T-helper 22 cell (primary cell): ENCODE measurements around the gene C2orf92.

Experiments
- DNase-seq: peaks from one replicate; pipeline ENCODE4 v3.0.0-alpha.2; 2020; ENCODE audit warnings: low read depth

Gene C2orf92

GRCh38 chr2:97714084-97714949 lies 44.8 kb downstream of the C2orf92 start:
- DNase-seq: no peak

DNA sequence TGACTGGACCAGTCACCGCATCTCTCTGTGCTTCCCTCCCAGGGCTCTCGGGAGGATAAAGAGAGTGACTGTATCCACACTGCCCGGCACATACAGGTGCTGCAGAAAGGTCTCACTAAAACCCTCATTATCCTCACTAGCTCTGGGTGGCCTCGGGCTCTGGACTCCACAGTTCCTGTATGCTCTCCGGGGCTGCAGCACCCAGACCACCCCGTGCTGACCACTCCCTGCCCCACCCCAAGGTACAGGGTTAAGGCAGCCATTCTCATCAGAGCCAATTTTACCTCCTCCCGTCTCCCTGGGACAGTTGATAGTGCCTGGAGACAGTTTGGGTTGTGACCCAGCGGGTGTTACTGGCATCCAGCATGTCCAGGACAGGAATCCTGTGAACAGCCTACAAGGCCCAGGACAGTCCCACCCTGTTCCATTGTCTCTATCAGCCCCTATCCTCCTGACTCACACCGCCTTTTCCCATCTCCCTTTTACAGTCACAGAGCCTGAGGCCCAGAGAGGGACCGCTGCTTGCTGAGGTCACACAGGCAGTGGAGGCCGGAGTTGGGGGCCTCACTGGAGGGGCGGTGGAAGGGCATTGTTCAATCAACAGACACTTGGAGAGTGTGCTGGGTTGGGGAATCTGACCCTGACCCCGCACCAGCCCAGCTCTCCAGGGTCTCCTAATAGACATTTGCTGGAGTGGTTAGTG lies 45.6 kb downstream of the C2orf92 start:
- no peak for DNase-seq

- DNase-seq: no peak
Measured at GRCh38 chr2:97715951-97716694, 46.6 kb downstream of the C2orf92 start.

GRCh38 chr2:97716695-97717612 lies 47.4 kb downstream of the C2orf92 start:
- DNase-seq: no peak

- no peak for DNase-seq
Measured at GRCh38 chr2:97717613-97717995, 48.1 kb downstream of the C2orf92 start.

- DNase-seq: peak; percentile 65
Measured at GRCh38 chr2:97718051-97718882, 48.8 kb downstream of the C2orf92 start.

DNA sequence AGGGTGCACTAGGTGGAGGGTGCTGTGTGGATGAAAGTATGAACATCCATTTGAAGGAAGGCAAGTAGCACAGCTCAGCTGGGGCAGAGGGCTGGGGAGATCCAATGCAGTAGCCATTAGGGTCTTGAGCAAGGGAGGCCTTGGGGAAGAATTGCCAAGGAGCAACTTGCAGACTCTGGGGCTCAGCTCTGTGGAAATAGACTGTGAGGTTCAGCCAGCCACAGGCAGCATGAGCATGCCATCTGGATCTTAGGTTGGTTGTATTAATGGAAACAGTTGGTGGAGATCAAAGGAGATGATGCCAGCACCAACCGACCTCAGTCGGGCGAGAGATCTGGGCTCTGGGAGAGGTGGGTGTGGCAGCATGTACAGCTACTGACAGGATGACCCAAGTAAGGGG lies 49.4 kb downstream of the C2orf92 start:
- DNase-seq: no peak

DNA sequence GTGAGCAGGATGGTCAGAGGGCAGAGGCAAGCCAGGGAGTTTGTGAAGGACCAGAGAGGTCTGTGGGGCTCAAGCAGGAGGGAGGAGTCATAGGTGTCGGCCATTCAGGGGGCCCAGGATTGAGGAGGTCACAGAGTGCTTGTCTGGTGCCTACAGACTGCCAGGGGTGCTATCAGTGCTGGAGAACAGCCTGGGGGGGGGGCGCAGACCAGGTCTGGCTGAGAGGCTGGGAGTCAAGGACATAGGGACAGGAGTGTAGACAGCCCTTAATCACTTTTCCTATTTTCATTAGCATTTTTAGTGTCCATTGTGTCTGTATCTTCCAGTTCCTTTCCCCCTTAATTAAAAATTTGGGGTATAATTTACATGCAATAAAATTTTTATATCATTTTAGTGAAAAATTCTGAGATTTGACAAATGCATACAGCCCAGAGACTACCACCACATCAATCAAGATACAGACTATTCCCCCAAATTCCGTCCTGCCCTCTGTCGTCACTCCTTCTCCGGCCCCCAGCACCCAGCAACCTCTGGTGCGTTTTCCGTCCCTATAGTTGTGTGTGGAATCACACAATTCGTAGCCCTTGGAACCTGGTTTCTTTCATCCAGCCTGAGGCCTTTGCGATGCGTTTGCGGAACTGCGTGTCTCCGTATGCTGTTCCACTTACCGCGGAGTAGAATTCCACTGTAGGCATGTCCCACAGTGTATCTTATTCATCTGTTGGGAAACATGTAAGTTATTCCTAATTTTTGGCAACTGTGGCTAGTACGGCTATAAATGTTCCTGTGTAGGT lies 50.0 kb downstream of the C2orf92 start:
- no peak for DNase-seq

- DNase-seq: no peak
Measured at GRCh38 chr2:97720746-97721145, 51.2 kb downstream of the C2orf92 start.

GRCh38 chr2:97722227-97722626 lies 52.7 kb downstream of the C2orf92 start:
- no peak for DNase-seq

DNA sequence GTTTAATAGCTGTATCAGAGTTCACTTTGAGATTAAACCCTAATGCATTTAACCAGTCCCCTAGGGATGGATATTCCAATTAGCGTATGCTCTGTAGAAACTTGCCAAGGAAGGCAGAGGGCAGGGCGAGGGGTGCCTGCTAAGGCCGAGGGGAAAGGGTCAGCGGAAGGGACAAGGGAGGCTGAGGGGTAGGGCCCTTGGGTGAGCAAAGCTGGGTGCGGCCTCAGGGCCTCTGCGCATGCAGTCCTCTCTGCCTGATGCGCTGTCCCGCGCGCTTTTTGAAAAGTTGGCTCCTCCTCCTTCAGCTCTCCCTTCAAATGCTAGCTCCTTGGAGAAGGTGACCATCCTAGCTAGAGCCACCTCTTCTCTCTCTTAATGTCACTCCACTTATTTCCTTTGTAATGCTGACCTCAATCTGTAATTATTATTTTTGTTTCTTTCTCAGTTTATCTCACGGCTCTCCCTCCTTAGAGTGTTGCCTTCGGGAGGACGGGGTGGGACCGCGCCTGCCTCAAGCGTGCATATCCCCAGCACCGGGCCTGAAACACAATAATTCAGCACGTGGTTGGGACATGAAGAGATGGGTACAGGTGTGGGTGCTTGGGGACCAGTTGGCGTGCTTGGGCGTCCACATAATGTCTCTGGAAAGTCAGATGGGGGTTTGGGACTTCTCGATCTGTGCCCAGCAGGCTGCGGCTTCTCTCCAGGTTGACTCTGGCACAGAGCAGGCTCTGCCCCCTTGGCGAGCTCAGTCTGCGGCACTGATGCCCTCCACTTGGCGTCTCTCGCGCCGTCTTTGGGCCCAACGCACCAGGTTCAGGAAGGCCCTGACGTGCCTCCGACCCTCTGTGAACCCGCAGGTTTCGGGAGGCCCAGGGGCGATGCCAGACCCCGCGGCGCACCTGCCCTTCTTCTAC lies 53.9 kb downstream of the C2orf92 start:
- no peak for DNase-seq

- DNase-seq: no peak
Measured at GRCh38 chr2:97724073-97724410, 54.5 kb downstream of the C2orf92 start.

- no peak for DNase-seq
Measured at GRCh38 chr2:97724501-97724900, 55.0 kb downstream of the C2orf92 start.

DNA sequence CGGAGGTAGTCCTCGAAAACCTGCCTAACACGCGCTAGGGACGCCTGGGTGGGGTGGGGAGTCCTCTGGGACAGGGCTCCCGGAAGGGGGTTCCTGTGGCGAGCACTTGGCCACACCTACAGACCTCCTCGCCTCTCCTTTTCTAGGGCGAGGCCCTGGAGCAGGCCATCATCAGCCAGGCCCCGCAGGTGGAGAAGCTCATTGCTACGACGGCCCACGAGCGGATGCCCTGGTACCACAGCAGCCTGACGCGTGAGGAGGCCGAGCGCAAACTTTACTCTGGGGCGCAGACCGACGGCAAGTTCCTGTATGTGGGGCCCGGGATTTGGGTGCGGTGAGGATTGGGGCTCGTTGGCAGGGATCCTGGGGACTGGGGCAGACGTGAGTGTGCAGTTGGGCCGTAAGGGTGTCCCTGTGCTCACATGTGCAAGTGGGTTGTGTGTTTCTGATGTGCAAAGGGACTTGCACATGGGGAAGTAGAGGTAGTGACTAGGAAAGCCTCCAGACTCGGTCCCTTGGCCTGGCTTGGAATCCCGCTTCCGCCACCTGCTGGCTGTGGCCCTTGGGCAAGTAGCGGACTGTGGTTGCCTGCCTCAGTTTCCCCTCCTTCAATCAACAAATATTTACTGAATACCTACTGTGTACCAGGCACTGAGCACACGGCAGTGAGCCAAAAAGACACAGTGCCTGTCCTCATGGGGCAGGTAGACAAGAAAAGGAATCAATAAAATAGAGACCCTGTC lies 55.6 kb downstream of the C2orf92 start:
- DNase-seq: no peak

DNA sequence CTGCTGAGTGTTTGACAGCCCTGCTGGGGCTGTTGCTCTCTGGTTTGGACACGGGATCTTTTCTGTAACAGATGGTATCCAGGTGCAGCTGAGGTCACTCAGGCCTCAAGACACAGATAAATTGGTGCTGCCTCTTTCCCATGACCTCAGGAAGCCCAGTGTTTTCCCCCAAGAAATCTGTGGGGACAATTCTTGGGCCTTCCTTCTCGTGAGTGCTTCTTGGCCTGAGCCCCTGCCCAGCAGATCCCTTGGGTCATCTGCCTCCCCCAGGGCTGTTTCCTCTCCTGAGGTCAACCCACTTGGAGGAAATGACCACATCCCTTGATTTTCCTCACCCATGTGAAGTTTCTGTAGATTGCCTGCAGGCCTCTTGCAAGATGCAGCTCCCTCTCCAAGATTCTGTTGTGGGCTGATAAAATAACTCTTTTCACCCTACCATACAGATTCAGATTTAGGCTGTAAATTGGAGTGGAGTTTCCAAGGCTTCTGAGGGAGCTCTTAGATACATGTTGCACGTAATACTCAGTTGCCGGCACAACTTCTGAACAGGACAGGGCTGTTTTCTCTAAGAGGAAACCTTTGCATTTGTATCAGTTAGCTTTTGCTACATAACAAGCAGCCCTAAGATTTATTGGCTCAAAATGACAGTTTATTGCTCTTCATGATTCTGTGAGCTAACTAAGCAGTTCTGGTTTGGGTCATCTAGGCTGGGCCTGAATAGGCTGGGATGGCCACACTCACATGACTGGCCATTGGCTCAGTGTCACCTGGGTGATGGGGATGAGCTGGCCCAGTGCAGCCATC lies 57.0 kb downstream of the C2orf92 start:
- DNase-seq: no peak

DNA sequence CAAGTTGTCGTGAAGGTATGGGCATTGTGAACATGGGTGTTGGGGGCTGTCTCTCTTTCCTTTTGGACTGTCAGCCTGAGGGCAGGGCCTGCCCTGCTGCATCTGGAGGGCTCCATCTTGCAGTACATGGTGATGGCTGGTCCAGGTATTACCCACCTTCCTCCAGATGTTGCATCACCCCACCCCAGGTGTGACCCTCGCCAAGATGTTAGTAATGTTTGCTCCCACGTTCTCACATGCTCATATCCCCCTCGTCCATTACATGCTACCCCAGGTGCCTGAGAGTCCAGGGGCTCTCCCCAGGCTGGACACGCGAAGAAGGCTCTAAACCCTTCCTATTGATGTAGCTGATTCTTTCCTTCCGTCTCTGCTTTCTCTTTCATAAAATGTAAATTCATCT lies 57.8 kb downstream of the C2orf92 start:
- DNase-seq: no peak

- DNase-seq: no peak
Measured at GRCh38 chr2:97728091-97728731, 58.7 kb downstream of the C2orf92 start.
